Measurements from ENCODE around the gene ETNK1. TPM values are rescaled to one million over a fixed set of nuclear protein-coding genes. Genes with fewer than 3 reads are reported as not detected.
A peak's percentile ranks its signal among the peaks of the same experiment; 100 is the strongest.

Gene ETNK1
- total RNA-seq, 2 experiments from 2014 or later: 38.6 to 62.1 TPM

GRCh38 chr12:22665476-22665875 lies 40.5 kb downstream of the ETNK1 start:
- H3K36me3 Mint-ChIP-seq (ENCODE audit: low read depth): peaks cover 12% of the 10 kb centered on the region
- intact Hi-C loops (cut with DNase I, micrococcal nuclease): no loop called here
- no peak for ATAC-seq
- no peaks in the 10 kb centered on the region for H3K27me3 Mint-ChIP-seq
- no peaks in the 10 kb centered on the region for H3K9me3 Mint-ChIP-seq (ENCODE audit: low read depth)
- peaks cover 4% of the 10 kb centered on the region for H3K4me1 Mint-ChIP-seq
- POLR2A ChIA-PET: no interaction called here
- CTCF ChIA-PET: interaction anchor here (1.0 kb wide), 1 partner anchor 121 kb away, joined by 3 read pairs; the partner anchor contains the start of gene C2CD5
- no peak overlapping the region for H3K4me3 Mint-ChIP-seq
- no peak overlapping the region for H3K27ac Mint-ChIP-seq
- no peak for DNase-seq

- ChIA-PET POLR2A (no interaction called here), CTCF (no interaction called here)
- intact Hi-C loops (cut with DNase I, micrococcal nuclease): no loop called here
- no peak for ATAC-seq
- Mint-ChIP-seq H3K4me1 (peaks cover 4% of the 10 kb centered on the region), H3K4me3 (no peak overlapping the region), H3K27me3 (no peaks in the 10 kb centered on the region), H3K27ac (no peak overlapping the region), H3K9me3 (ENCODE audit: low read depth) (no peaks in the 10 kb centered on the region), H3K36me3 (ENCODE audit: low read depth) (peaks cover 6% of the 10 kb centered on the region)
- no peak for DNase-seq
Observed at GRCh38 chr12:22667122-22667521, 42.2 kb downstream of the ETNK1 start.

- ChIA-PET POLR2A (no interaction called here), CTCF (interaction anchor here (0.6 to 3.1 kb wide), 2 partner anchors 15 to 139 kb away, joined by 3 to 14 read pairs; no protein-coding TSS in a partner anchor)
- ATAC-seq: no peak
- Mint-ChIP-seq H3K4me1 (peaks cover 4% of the 10 kb centered on the region), H3K4me3 (no peak overlapping the region), H3K9me3 (ENCODE audit: low read depth) (no peaks in the 10 kb centered on the region), H3K27ac (no peak overlapping the region), H3K27me3 (no peaks in the 10 kb centered on the region), H3K36me3 (ENCODE audit: low read depth) (peaks cover 4% of the 10 kb centered on the region)
- DNase-seq: no peak
- intact Hi-C loops (cut with DNase I, micrococcal nuclease): no loop called here
Observed at GRCh38 chr12:22668441-22668840, 43.5 kb downstream of the ETNK1 start.

GRCh38 chr12:22670762-22671161 lies 45.8 kb downstream of the ETNK1 start:
- DNase-seq: no peak
- CTCF ChIA-PET: interaction anchor here (0.8 to 3.1 kb wide), 14 partner anchors 9 to 202 kb away, joined by 3 to 14 read pairs (median 4); partner anchors contain the start of genes C2CD5 and ETNK1
- POLR2A ChIA-PET: no interaction called here
- Mint-ChIP-seq H3K27ac (no peak overlapping the region), H3K4me3 (no peak overlapping the region), H3K36me3 (ENCODE audit: low read depth) (peaks cover 13% of the 10 kb centered on the region), H3K4me1 (no peaks in the 10 kb centered on the region), H3K9me3 (ENCODE audit: low read depth) (no peaks in the 10 kb centered on the region), H3K27me3 (no peaks in the 10 kb centered on the region)
- ATAC-seq: no peak
- intact Hi-C loops (cut with DNase I, micrococcal nuclease): loop anchor here (5.0 kb wide), 1 partner anchor 143 kb away; no protein-coding TSS in a partner anchor

GRCh38 chr12:22672951-22673350 lies 48.0 kb downstream of the ETNK1 start:
- intact Hi-C loops (cut with DNase I, micrococcal nuclease): loop anchor here (5.0 kb wide), 1 partner anchor 146 kb away; no protein-coding TSS in a partner anchor
- no peak for DNase-seq
- H3K4me1 Mint-ChIP-seq: no peaks in the 10 kb centered on the region
- no peaks in the 10 kb centered on the region for H3K27me3 Mint-ChIP-seq
- no peaks in the 10 kb centered on the region for H3K9me3 Mint-ChIP-seq (ENCODE audit: low read depth)
- POLR2A ChIA-PET: no interaction called here
- no peak for ATAC-seq
- H3K4me3 Mint-ChIP-seq: no peak overlapping the region
- no peak overlapping the region for H3K27ac Mint-ChIP-seq
- CTCF ChIA-PET: interaction anchor here (0.6 to 1.5 kb wide), 5 partner anchors 10 to 338 kb away, joined by 4 to 10 read pairs (median 5); no protein-coding TSS in a partner anchor
- peaks cover 32% of the 10 kb centered on the region for H3K36me3 Mint-ChIP-seq (ENCODE audit: low read depth)

GRCh38 chr12:22677781-22678574 lies 53.0 kb downstream of the ETNK1 start:
- intact Hi-C loops (cut with DNase I, micrococcal nuclease): no loop called here
- Mint-ChIP-seq H3K36me3 (ENCODE audit: low read depth) (peaks cover 59% of the 10 kb centered on the region), H3K4me3 (no peak overlapping the region), H3K27ac (no peak overlapping the region), H3K4me1 (no peaks in the 10 kb centered on the region), H3K9me3 (ENCODE audit: low read depth) (no peaks in the 10 kb centered on the region), H3K27me3 (no peaks in the 10 kb centered on the region)
- ATAC-seq (no peak), DNase-seq (no peak)
- ChIA-PET CTCF (no interaction called here), POLR2A (no interaction called here)

GRCh38 chr12:22682663-22683062 lies 57.7 kb downstream of the ETNK1 start:
- no peaks in the 10 kb centered on the region for H3K27me3 Mint-ChIP-seq
- no peak overlapping the region for H3K4me3 Mint-ChIP-seq
- ChIA-PET CTCF (interaction anchor here (0.8 to 1.4 kb wide), 4 partner anchors 8 to 47 kb away, joined by 3 read pairs; no protein-coding TSS in a partner anchor), POLR2A (no interaction called here)
- H3K27ac Mint-ChIP-seq: no peak overlapping the region
- DNase-seq: no peak
- H3K4me1 Mint-ChIP-seq: peaks cover 13% of the 10 kb centered on the region
- no peaks in the 10 kb centered on the region for H3K9me3 Mint-ChIP-seq (ENCODE audit: low read depth)
- ATAC-seq: no peak
- peaks cover 45% of the 10 kb centered on the region for H3K36me3 Mint-ChIP-seq (ENCODE audit: low read depth)
- intact Hi-C loops (cut with DNase I, micrococcal nuclease): no loop called here

- intact Hi-C loops (cut with DNase I, micrococcal nuclease): no loop called here
- no peak overlapping the region for H3K4me3 Mint-ChIP-seq
Observed at GRCh38 chr12:22683131-22683530, 58.2 kb downstream of the ETNK1 start.

GRCh38 chr12:22684140-22685118 lies 59.5 kb downstream of the ETNK1 start:
- H3K4me1 Mint-ChIP-seq: peaks cover 14% of the 10 kb centered on the region
- H3K4me3 Mint-ChIP-seq: no peak overlapping the region
- ChIA-PET CTCF (interaction anchor here (0.6 to 1.3 kb wide), 13 partner anchors 10 to 690 kb away, joined by 3 to 10 read pairs (median 3); no protein-coding TSS in a partner anchor), POLR2A (no interaction called here)
- no peak overlapping the region for H3K27ac Mint-ChIP-seq
- intact Hi-C loops (cut with DNase I, micrococcal nuclease): no loop called here
- H3K9me3 Mint-ChIP-seq (ENCODE audit: low read depth): no peaks in the 10 kb centered on the region
- ATAC-seq (peak; percentile 39), DNase-seq (no peak)
- no peaks in the 10 kb centered on the region for H3K27me3 Mint-ChIP-seq
- H3K36me3 Mint-ChIP-seq (ENCODE audit: low read depth): peaks cover 27% of the 10 kb centered on the region

More at GRCh38 chr12:22683131-22683530, 58.2 kb downstream of the ETNK1 start:
- Mint-ChIP-seq H3K27me3 (no peaks in the 10 kb centered on the region), H3K27ac (no peak overlapping the region), H3K36me3 (ENCODE audit: low read depth) (peaks cover 40% of the 10 kb centered on the region), H3K9me3 (ENCODE audit: low read depth) (no peaks in the 10 kb centered on the region), H3K4me1 (peaks cover 14% of the 10 kb centered on the region)
- ATAC-seq (no peak), DNase-seq (no peak)
- ChIA-PET POLR2A (no interaction called here), CTCF (interaction anchor here (0.7 to 1.4 kb wide), 5 partner anchors 8 to 118 kb away, joined by 3 read pairs; no protein-coding TSS in a partner anchor)

- ATAC-seq: no peak
- peaks cover 14% of the 10 kb centered on the region for H3K4me1 Mint-ChIP-seq
- H3K36me3 Mint-ChIP-seq (ENCODE audit: low read depth): peaks cover 16% of the 10 kb centered on the region
- H3K4me3 Mint-ChIP-seq: no peak overlapping the region
- H3K27me3 Mint-ChIP-seq: no peaks in the 10 kb centered on the region
- intact Hi-C loops (cut with DNase I, micrococcal nuclease): no loop called here
- H3K9me3 Mint-ChIP-seq (ENCODE audit: low read depth): no peaks in the 10 kb centered on the region
- POLR2A ChIA-PET: no interaction called here
- DNase-seq: no peak
- CTCF ChIA-PET: interaction anchor here (0.7 kb wide), 1 partner anchor 14 kb away, joined by 4 read pairs; no protein-coding TSS in a partner anchor
- no peak overlapping the region for H3K27ac Mint-ChIP-seq
Observed at GRCh38 chr12:22686193-22686592, 61.2 kb downstream of the ETNK1 start.

- peaks cover 3% of the 10 kb centered on the region for H3K9me3 Mint-ChIP-seq (ENCODE audit: low read depth)
- ChIA-PET POLR2A (no interaction called here), CTCF (interaction anchor here (0.9 kb wide), 1 partner anchor 47 kb away, joined by 3 read pairs; no protein-coding TSS in a partner anchor)
- H3K4me1 Mint-ChIP-seq: peaks cover 14% of the 10 kb centered on the region
- H3K36me3 Mint-ChIP-seq (ENCODE audit: low read depth): peaks cover 20% of the 10 kb centered on the region
- DNase-seq (peak; percentile 10), ATAC-seq (peak; percentile 71)
- H3K27ac Mint-ChIP-seq: peak overlapping the region; percentile 75
- no peaks in the 10 kb centered on the region for H3K27me3 Mint-ChIP-seq
- no peak overlapping the region for H3K4me3 Mint-ChIP-seq
- intact Hi-C loops (cut with DNase I, micrococcal nuclease): no loop called here
Observed at GRCh38 chr12:22687361-22688076, 62.5 kb downstream of the ETNK1 start.
